GM12872 (cell line): ENCODE measurements around the gene ENC1.

Experiments used
- TF ChIP-seq, protein P1 (sequence below): IDR thresholded peaks from 3 replicates; pipeline ENCODE4 v1.5.1; 2011; ENCODE audit warnings: low read depth, mild to moderate bottlenecking, low read length, moderate library complexity; ENCODE audit not compliant: insufficient read depth

ENC1 gene

DNA sequence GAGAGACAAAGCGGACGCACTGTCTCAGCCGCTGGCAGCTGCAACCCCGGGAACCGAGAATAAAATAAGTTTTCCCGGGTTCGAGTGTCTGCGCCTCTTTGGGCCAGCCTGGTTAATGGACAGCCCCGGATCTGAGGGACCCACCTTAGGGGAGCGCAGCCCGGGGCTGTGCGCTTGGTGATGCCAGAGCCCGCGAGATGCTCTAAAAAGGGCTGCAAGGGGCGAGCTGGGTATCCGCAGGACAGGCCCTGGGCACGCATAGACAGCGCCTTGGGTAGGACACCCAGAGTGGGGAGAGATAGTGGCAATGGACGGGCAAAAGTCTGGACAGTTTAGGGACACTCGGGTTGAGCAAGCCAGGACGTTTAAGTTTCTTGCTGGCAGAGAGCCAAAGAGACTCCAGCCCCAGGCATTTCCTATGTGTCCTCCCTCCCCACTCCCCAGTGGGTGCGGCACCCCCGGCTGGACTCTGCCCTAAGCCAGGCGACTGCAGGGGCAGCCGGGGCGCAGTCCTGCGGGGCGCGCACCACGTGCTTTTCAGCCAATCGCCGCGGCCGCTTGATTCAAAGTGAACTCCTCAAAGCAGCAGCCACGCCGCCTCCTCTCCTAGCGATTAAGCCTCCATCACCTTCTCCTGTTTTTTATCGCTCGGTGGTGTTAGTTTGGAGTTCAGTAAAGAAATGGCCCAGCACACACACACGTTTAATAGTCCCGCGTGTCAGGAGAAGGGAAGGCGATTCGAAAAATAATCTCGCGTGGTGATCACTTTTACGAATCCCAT is 616 bp upstream of the ENC1 start:
- TF ChIP-seq, protein P1, sequence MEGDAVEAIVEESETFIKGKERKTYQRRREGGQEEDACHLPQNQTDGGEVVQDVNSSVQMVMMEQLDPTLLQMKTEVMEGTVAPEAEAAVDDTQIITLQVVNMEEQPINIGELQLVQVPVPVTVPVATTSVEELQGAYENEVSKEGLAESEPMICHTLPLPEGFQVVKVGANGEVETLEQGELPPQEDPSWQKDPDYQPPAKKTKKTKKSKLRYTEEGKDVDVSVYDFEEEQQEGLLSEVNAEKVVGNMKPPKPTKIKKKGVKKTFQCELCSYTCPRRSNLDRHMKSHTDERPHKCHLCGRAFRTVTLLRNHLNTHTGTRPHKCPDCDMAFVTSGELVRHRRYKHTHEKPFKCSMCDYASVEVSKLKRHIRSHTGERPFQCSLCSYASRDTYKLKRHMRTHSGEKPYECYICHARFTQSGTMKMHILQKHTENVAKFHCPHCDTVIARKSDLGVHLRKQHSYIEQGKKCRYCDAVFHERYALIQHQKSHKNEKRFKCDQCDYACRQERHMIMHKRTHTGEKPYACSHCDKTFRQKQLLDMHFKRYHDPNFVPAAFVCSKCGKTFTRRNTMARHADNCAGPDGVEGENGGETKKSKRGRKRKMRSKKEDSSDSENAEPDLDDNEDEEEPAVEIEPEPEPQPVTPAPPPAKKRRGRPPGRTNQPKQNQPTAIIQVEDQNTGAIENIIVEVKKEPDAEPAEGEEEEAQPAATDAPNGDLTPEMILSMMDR = no peak

DNA sequence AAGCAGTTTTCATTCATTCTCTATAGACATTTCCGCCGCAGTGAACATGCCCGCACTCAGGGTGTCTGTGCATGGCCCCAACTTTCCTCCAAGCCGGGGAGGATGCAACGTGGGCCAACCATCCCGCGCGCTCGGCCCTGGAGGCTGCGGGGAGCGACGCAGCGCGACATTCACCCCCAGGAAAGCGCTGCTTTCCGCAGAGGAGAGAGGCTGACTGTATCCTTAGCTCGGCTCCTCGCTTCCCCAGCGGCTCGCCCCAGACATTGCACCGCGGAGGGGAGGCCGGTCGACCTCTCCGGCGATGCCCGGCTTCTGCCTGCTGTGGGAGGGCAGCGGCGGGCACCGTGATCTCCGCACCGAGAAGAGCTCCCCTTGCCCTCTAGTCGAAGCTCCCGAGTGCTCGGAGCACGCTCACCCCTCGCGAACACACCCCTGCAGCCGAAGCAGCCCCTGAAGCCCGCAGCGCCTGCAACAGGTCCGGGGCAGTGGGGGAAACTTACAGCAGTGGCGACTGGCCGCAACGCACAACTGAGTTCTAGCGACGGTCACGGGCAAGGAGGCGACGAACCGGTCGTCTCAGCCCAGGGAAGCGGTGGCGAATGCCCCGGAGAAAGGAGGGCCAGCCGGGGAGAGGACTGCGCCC is 600 bp downstream of the ENC1 start:
- TF ChIP-seq, protein P1 = peak; percentile 43; the same call in 2 of the 3 replicates

DNA sequence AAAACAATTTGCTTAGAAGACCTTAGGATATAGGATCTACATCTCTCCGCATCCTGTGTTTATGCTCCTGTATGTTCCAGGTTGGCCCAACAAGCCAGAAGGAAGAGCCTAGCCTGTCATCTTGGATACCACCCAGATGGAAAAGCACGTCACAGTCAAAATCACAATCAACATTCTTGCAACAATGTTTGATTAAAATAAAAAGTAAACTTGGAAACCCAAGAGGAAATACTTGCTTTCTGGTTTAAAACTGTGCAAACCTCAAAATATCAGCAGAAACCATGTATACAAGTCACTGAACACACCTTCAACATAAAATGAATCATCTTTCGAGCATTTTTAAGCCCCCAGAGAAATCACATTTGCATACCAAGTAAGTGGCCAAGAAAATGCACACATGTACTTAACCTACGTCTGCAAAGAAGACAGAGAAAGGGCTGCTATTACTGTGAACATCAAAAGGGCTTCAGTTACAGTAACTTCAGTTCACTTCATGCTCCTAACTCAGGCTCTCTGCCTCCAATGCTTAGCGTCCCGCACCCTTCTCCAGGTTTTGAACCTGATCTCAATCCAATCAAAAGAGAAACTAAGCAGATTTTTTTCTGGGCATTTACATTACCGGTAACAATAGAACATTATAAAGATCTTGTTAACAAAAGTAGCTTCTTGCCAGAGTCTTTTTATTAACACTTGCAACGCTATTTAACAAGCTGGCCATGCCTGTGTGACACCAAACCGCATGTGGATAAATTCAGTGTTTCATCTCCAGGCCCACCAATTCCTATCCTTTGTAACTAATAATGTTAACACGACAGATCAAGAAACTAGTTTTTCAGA is 1.3 kb downstream of the ENC1 start:
- TF ChIP-seq, protein P1 = no peak

DNA sequence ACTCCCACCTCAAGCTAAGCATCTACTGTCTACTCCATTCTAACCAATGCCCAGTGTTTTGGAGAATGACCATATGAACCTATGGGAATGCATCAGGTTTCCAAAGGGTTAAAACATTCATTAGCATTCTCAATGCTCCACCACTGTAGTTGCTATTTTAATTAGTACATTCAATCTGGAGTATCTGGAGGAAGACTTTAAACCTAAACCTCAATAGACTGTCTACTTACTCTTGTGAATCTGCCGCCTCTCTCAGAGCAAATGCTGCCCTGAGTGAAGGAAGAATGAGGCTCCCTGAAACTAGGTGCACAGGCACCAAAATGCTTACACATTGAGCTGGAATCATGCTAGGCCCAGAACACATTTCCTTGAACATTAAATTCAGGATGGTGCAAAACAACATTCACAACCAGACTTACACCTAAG is 2.0 kb downstream of the ENC1 start:
- TF ChIP-seq, protein P1 = no peak

DNA sequence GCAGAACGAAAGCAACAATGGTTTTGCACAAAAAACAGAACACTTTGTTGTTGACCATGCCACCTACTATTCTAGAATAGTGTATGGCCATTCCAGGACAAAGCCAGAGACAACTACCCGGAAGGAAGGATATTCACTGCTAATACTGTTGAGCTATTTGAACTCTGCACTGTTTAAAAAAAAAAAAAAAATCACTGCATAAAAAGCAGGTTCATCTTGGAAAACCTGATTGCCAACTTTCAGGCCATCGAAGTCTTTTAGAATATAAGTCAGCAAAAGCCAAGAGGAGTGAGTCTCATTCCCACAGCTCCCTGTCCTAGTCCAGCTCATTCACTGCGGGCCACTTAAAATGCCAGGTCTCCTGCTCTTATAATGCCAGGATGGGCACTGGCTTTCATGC is 4.0 kb downstream of the ENC1 start:
- TF ChIP-seq, protein P1 = no peak

DNA sequence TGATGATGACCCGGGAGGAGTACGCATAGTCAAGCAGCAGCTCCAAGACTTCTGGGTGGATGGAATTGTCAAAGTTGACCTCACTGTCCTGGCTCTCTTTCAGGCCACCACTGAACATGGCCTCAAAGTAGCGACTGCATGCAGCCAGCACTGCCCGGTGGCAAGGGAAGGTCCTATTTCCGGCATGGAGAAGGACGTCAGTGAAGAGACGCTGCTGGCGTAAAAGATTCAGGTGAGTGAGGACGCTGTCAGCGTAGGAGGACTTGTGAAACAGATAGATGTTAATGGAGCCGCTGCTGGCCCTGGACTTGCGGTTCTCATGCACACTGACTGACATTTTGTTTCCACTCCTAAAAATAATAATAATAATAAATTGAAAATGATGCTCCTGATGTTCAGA is 4.4 kb downstream of the ENC1 start:
- TF ChIP-seq, protein P1 = no peak

DNA sequence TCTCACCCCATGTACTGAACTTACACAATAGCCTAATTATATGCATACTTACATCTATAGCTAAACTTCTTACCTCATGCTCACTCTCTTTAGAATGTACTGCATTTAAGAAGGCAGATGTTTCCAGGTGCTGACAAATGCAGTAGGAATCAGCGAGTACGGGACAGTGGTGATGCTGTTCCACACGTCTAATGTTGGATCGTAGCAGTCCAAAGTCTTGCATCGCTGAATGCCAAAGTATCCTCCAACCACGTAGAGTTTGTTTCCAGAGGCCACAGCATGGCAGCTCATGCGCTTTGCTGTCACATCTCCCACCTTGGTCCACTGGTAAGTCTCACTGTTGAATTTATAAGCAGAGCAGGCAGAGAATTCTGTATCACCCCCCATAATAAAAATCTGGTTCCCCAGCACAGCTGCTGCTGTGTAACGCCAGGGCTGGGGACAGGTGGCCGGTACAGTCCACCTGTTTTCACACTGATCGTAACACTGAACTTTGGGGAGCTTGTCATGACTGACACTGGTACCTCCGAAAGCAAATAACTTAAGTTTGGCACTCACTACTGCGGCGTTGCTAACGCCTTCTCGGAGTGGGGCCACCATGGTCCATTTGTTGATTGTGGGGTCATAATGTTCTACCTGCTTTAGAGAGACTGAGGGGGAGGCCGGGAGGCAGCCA is 5.8 kb downstream of the ENC1 start:
- TF ChIP-seq, protein P1 = no peak
